ENCODE measurements around the gene PATL2.
A peak's percentile ranks its signal among the peaks of the same experiment; 100 is the strongest.
"Not testable (repeated sequence)": the region's sequence is repeated elsewhere in the genome, so short reads cannot be mapped to it uniquely, and the experiment has no call there.

Gene PATL2

GRCh38 chr15:44689318-44689717 is 21.8 kb downstream of the PATL2 start:
- DNase-seq = not testable (repeated sequence)

GRCh38 chr15:44682809-44683682 is 28.1 kb downstream of the PATL2 start:
- peak; percentile 27 for DNase-seq

- no peak for DNase-seq
These were observed 28.9 kb downstream of the PATL2 start for GRCh38 chr15:44682211-44682610.

GRCh38 chr15:44676676-44677075 is 34.4 kb downstream of the PATL2 start:
- no peak for DNase-seq

GRCh38 chr15:44675911-44676310 is 35.2 kb downstream of the PATL2 start:
- no peak for DNase-seq

GRCh38 chr15:44673639-44674038 is 37.5 kb downstream of the PATL2 start:
- no peak for DNase-seq

GRCh38 chr15:44670087-44670950 is 40.8 kb downstream of the PATL2 start:
- no peak for DNase-seq

- no peak for DNase-seq
These were observed 42.2 kb downstream of the PATL2 start for GRCh38 chr15:44668921-44669320.

- DNase-seq = no peak
These were observed 44.1 kb downstream of the PATL2 start for GRCh38 chr15:44667039-44667360.

GRCh38 chr15:44666210-44667038 is 44.7 kb downstream of the PATL2 start:
- no peak for DNase-seq

- peak; percentile 93 for DNase-seq
These were observed 47.5 kb downstream of the PATL2 start, which contains the start of gene SPG11 for GRCh38 chr15:44663410-44664308. TSS of gene SPG11 (minus strand) at chr15:44663662. CDS start at chr15:44663647, 15 bp downstream.

GRCh38 chr15:44662478-44663409 is 48.4 kb downstream of the PATL2 start:
- peak; percentile 72 for DNase-seq

GRCh38 chr15:44661576-44661975 is 49.5 kb downstream of the PATL2 start:
- no peak for DNase-seq

- DNase-seq = no peak
These were observed 52.1 kb downstream of the PATL2 start for GRCh38 chr15:44659056-44659455.

- no peak for DNase-seq
These were observed 53.7 kb downstream of the PATL2 start for GRCh38 chr15:44657378-44657777.

GRCh38 chr15:44656913-44657312 is 54.2 kb downstream of the PATL2 start:
- DNase-seq = no peak

- no peak for DNase-seq
These were observed 54.8 kb downstream of the PATL2 start for GRCh38 chr15:44656298-44656697.

- no peak for DNase-seq
These were observed 56.3 kb downstream of the PATL2 start for GRCh38 chr15:44654858-44655257.

- no peak for DNase-seq
These were observed 63.5 kb downstream of the PATL2 start for GRCh38 chr15:44647637-44648036.

GRCh38 chr15:44647036-44647435 is 64.1 kb downstream of the PATL2 start:
- no peak for DNase-seq

GRCh38 chr15:44646460-44646859 is 64.7 kb downstream of the PATL2 start:
- DNase-seq = no peak

Measured in NCI-H1092 treated with DMSO at 0.1 percent for 48 hours (cell line).